GM21576 (cell line): Measurements from ENCODE around the gene SLC9A3.

ENCODE experiments used
- ATAC-seq: cut with Tn5 transposase; IDR thresholded peaks from one replicate; pipeline ENCODE4 v1.9.1; 2021; ENCODE audit warnings: mild to moderate bottlenecking, moderate library complexity; ENCODE audit not compliant: unreplicated experiment

The SLC9A3 gene

GRCh38 chr5:527646-528628 lies 3.7 kb upstream of the SLC9A3 start:
- no peak for ATAC-seq

- ATAC-seq: no peak
Observed at GRCh38 chr5:526456-527088, 2.3 kb upstream of the SLC9A3 start.

GRCh38 chr5:525916-526315 lies 1.7 kb upstream of the SLC9A3 start:
- ATAC-seq: no peak

DNA sequence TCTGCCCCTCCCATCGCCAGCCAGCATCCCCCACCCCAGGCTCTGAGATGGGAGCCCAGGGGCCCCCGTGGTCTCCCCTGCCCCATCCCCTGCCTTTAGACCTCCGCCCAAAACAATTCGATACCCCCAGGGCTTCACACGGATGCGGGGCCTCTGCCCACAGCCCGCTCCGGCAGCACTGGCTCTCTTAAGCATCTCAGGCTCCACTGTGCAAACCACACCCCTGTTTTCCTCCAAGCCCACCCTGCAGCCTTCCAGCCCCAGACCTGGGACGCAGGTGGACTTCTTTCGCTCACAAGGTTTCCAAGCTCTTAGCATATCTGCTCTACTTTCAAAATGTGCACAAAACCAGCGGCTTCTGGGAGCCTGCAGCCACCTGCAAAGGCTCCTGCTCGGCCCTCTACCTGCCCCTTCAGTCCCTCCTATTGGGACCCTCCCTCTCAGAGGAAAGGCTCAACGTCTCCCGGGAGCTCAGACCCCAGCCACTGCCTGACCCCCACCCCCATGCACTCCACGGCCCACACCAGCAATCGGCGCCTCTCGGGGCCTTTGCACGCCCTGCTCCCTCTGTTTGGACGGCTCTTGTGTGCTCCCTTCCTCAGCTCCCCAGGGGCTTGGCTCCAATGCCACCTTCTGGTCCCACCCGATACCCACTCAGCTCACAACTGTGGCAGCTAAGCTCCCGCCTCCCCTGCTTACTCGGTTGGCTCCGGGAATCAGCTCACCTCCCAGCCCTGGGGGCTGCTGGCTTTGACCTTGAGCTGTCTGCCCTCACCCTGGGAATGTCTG lies 918 bp upstream of the SLC9A3 start:
- ATAC-seq: no peak

GRCh38 chr5:523441-524222 lies 617 bp downstream of the SLC9A3 start:
- no peak for ATAC-seq

DNA sequence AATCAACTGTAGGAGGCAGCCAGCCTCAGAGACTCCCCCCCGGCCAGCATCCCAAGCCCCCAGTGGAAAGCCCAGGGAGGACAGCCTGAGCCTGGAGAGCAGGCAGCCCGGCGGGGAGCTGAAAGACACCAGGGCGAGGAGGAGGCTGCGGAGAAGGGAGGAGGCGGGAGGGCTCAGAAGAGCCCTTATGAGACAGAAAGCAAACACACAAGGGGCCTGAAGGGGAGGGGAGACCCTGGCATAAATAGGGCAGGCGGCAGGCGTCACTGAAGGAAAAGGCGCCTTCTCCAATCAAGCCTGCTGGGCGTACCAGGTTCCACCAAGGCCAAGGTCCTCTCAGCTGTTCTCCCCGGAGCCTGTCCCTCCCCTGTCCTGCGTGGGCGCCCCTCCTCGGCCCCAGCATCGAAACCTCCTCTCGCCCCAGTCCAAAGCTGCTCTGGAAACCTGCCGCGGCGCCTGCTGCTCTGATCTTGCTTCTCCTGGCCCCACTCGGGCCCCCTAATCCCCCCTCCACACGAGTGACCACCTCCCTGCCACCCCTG lies 1.3 kb downstream of the SLC9A3 start:
- no peak for ATAC-seq

GRCh38 chr5:522116-522515 lies 2.1 kb downstream of the SLC9A3 start:
- ATAC-seq: no peak

DNA sequence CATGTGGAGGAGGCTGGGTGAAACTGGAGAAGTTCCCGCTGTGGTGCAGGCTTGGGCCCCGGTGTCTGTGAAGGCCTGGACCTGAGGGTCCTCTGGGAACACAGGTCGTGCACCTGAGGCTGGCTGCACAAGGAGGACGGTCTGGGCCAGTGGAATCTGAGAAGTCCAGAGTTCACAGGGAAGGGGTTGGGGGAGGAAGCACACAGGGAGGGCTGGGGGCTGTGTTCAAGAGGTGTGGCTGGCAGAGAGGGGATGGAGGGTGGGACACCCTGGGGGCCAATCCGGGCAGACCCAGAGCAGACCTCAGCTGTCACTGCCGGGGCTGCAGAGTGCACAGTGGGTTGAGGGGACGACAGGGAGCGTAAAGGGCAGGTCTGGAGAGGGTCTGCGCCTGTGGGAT lies 2.6 kb downstream of the SLC9A3 start:
- no peak for ATAC-seq

GRCh38 chr5:520850-521226 lies 3.4 kb downstream of the SLC9A3 start:
- no peak for ATAC-seq

DNA sequence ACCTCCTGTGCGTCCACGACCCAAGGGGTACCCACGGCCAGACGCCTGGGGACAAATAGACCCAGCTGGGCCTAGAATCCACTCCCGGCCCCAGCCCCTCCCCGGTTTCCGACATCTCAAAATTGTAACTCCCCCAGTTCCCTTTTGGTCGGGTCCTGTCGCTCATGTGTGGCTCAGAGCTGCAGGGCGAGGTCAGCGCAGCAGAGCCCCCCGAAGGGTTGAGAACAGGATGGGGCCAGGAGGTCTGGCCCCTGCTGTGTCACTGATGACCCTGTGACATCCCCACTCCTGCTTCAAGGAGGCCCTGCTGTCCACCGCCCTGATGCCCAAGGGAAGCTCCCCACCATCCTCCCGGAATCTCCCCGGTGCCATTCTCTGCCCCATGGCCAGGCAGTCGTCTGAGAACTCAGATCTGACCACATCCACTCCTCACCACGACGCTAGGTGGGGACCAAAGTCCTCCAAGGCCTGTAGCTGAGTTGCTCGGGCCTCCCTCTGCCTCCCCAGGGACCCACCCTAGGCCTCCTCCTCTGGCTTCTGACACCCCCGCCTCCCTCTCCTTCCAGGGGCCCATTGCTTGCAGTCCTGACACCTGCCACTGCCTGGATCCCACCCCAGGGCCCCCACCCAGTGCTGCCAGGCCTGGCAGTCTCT lies 3.9 kb downstream of the SLC9A3 start:
- no peak for ATAC-seq

DNA sequence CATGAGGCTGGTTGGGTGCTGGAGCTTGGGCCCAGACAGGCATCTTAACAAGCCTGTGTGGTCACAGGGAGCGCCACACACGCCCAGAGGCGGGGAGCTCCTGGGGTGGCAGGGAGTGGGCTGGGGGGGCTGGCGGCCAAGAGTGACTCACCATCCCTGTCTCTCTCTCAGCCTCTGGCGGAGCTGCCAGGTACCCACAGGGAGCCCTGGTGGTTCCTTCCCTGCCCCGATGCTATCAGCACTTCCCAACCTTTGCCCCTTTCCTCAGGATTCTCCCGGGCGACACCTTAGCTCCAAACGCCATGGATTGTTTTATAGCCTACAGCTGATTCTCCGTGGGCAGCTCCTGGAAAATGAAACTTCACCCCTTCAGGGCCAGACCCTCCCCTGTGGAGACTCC lies 5.5 kb downstream of the SLC9A3 start:
- no peak for ATAC-seq

DNA sequence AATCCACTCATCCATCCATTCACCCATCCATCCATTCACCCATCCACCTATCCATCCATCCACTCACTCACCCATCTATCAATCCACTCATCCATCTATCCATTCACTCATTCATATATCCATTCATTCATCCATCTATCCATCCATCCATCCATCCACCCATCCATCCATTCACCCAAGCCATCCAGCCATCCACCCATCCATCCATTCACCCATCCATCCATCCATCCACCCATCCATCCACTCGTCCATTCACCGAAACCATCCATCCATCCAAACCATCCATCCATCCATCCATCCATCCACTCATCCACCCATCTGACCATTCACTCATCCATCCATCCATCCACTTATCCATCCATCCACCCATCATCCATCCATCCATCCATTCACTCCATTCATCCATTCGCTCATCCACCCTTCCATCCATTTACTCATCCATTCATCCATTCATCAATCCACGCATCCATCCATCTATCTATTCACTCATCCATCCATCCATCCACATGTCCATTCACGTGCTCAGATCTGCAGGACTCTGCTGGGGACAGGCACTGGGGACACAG lies 6.6 kb downstream of the SLC9A3 start:
- ATAC-seq: no peak

GRCh38 chr5:516980-517379 lies 7.3 kb downstream of the SLC9A3 start:
- ATAC-seq: no peak

GRCh38 chr5:516338-516925 lies 7.8 kb downstream of the SLC9A3 start:
- ATAC-seq: no peak

- no peak for ATAC-seq
Observed at GRCh38 chr5:515273-515836, 8.9 kb downstream of the SLC9A3 start.

DNA sequence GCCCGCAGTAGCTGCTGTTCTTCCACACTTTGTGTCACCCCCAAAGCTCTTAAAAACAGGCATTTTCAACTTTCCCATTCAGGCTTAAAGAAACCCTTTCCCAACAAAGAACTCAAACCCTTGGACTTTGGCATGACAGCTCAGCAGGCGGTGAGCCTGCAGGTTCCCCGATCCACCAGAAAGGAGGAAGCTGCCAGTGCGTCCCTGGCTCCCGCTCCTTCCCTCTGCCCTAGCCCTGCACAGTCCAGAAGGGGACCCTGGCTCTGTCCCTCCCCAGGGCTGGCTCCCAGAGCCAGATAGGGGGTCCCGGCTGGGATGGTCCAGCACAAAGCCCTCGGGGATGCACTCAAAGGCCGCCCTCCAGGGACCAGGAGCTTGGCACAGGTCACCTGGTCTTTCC lies 9.6 kb downstream of the SLC9A3 start:
- ATAC-seq: no peak

DNA sequence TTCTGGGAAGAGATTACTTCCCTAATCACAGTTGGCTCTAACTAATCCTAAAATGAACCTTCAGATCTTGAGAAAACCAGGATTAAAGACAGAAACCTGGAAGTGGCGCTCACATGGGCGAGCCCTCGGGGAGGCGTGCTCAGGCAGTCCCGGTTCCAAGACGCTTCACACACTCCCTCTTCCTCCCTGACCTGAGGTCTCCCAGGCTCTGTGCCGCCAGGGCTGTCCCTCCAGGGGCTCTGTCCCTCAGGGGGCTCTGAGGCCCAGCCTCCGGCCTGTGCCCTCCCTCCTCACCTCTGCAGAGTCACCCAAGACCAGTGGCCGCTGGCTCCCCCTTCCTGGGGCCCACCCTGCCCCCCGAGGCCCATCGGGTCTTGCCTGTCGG lies 10.2 kb downstream of the SLC9A3 start:
- no peak for ATAC-seq

- no peak for ATAC-seq
Observed at GRCh38 chr5:513216-514100, 10.8 kb downstream of the SLC9A3 start.
